ENCODE data around the gene LCE1B.

The LCE1B gene

DNA sequence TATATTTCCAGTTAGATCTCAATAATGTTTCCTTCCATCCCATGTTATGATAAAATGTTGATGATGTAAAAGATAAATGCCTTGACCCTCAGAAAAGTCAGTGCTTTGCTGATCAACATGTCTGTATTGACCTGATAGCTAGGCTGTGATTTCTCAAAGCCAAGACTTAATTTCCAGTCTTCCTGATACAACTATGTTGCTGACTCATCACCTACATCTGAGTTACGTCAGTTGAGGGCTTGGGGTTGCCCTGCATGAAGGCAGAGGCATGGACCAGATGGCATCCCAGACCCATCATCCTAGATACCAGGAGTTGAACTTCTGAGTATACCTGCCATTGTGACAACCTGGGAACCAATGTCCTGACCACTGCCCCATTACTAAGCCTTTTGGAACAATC lies 10.4 kb upstream of the LCE1B start:
- DNase-seq (ENCODE audit: low read depth in 1 of 2, low spot score in 1 of 2) = no peak
- TF ChIP-seq SPI1 (IDR thresholded peaks at IDR 0.05; ENCODE audit: borderline replicate concordance, low read depth) = no peak
- TF ChIP-seq, protein P1, sequence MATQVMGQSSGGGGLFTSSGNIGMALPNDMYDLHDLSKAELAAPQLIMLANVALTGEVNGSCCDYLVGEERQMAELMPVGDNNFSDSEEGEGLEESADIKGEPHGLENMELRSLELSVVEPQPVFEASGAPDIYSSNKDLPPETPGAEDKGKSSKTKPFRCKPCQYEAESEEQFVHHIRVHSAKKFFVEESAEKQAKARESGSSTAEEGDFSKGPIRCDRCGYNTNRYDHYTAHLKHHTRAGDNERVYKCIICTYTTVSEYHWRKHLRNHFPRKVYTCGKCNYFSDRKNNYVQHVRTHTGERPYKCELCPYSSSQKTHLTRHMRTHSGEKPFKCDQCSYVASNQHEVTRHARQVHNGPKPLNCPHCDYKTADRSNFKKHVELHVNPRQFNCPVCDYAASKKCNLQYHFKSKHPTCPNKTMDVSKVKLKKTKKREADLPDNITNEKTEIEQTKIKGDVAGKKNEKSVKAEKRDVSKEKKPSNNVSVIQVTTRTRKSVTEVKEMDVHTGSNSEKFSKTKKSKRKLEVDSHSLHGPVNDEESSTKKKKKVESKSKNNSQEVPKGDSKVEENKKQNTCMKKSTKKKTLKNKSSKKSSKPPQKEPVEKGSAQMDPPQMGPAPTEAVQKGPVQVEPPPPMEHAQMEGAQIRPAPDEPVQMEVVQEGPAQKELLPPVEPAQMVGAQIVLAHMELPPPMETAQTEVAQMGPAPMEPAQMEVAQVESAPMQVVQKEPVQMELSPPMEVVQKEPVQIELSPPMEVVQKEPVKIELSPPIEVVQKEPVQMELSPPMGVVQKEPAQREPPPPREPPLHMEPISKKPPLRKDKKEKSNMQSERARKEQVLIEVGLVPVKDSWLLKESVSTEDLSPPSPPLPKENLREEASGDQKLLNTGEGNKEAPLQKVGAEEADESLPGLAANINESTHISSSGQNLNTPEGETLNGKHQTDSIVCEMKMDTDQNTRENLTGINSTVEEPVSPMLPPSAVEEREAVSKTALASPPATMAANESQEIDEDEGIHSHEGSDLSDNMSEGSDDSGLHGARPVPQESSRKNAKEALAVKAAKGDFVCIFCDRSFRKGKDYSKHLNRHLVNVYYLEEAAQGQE (IDR thresholded peaks at IDR 0.05; ENCODE audit: insufficient replicate concordance, low read depth) = no peak
- TF ChIP-seq GABPA (IDR thresholded peaks at IDR 0.05; ENCODE audit: low read depth) = no peak
- TF ChIP-seq, protein P2, sequence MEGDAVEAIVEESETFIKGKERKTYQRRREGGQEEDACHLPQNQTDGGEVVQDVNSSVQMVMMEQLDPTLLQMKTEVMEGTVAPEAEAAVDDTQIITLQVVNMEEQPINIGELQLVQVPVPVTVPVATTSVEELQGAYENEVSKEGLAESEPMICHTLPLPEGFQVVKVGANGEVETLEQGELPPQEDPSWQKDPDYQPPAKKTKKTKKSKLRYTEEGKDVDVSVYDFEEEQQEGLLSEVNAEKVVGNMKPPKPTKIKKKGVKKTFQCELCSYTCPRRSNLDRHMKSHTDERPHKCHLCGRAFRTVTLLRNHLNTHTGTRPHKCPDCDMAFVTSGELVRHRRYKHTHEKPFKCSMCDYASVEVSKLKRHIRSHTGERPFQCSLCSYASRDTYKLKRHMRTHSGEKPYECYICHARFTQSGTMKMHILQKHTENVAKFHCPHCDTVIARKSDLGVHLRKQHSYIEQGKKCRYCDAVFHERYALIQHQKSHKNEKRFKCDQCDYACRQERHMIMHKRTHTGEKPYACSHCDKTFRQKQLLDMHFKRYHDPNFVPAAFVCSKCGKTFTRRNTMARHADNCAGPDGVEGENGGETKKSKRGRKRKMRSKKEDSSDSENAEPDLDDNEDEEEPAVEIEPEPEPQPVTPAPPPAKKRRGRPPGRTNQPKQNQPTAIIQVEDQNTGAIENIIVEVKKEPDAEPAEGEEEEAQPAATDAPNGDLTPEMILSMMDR (IDR thresholded peaks at IDR 0.05; ENCODE audit: insufficient read depth, low read length) = no peak
- TF ChIP-seq POLR2AphosphoS5 (IDR thresholded peaks at IDR 0.05; ENCODE audit: low read depth) = no peak

DNA sequence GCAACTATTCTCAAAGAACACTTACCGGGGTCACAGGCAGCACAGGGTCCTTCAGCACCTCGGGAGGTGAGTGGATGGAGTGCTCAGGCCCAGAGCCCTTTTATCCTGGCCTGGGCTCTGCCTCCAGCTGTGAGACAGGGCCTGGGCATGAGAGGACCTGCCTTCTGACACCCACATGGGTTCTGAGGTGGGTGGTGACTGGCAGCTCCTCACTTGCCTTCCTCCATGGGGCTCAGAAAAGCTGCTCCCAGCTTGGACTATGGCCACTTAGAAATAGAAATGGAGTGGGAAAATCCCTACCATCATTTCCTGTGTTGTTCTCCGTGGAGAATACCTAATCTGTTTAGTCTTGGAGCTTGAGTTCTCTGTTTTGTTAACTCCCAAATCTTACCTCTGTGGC lies 5.2 kb upstream of the LCE1B start, which contains the start of gene LCE1C:
TSS of gene LCE1C (minus strand) at position 76 of the 400 bp plus-strand sequence. CDS start 1,173 bp downstream, outside the sequence.
- no peaks in the 10 kb centered on the region for H3K27me3 ChIP-seq (ENCODE audit: insufficient read depth, poor library complexity, severe bottlenecking)
- no peak within 1 kb of the TSS for H3K27ac ChIP-seq (replicated peaks)
- TF ChIP-seq POLR2AphosphoS5 (IDR thresholded peaks at IDR 0.05; ENCODE audit: low read depth) = no peak
- TF ChIP-seq, protein P2 (IDR thresholded peaks at IDR 0.05; ENCODE audit: insufficient read depth, low read length) = no peak
- no peak for TF ChIP-seq SPI1 (IDR thresholded peaks at IDR 0.05; ENCODE audit: borderline replicate concordance, low read depth)
- no peak for TF ChIP-seq GABPA (IDR thresholded peaks at IDR 0.05; ENCODE audit: low read depth)
- TF ChIP-seq, protein P1 (IDR thresholded peaks at IDR 0.05; ENCODE audit: insufficient replicate concordance, low read depth) = no peak
- DNase-seq (ENCODE audit: low read depth in 1 of 2, low spot score in 1 of 2) = no peak
- no peak within 1 kb of the TSS for H3K4me3 ChIP-seq (replicated peaks; ENCODE audit: insufficient read depth, low read length)

More for the DNA sequence above, 10.4 kb upstream of the LCE1B start:
- H3K4me3 ChIP-seq (replicated peaks; ENCODE audit: insufficient read depth, low read length) = no peak overlapping the region
- no peak overlapping the region for H3K27ac ChIP-seq (replicated peaks)
- H3K27me3 ChIP-seq (ENCODE audit: insufficient read depth, poor library complexity, severe bottlenecking) = peaks cover 2% of the 10 kb centered on the region

DNA sequence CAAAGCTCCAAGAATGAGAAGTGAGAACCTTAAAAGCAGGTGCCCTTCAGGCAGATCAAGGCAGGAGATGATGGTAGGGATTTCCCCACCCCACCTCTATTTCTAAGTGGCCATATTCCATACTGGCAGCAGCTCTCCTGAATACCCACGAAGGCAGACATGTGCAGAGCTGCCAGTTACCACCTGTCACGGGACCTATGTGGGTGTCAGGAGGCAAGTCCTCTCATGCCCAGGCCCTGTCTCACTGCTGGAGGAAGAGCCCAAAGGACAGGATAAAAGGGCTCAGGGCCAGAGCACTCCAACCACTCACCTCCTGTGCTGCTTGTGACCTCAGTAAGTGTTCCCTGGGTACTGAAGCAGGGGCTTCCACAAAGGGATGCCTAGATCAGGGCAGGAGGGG lies 721 bp upstream of the LCE1B start:
- H3K27me3 ChIP-seq (ENCODE audit: insufficient read depth, poor library complexity, severe bottlenecking) = no peaks in the 10 kb centered on the region
- no peak overlapping the region for H3K27ac ChIP-seq (replicated peaks)
- no peak overlapping the region for H3K4me3 ChIP-seq (replicated peaks; ENCODE audit: insufficient read depth, low read length)
- TF ChIP-seq GABPA (IDR thresholded peaks at IDR 0.05; ENCODE audit: low read depth) = no peak
- TF ChIP-seq SPI1 (IDR thresholded peaks at IDR 0.05; ENCODE audit: borderline replicate concordance, low read depth) = no peak
- no peak for TF ChIP-seq POLR2AphosphoS5 (IDR thresholded peaks at IDR 0.05; ENCODE audit: low read depth)
- TF ChIP-seq, protein P2 (IDR thresholded peaks at IDR 0.05; ENCODE audit: insufficient read depth, low read length) = no peak
- TF ChIP-seq, protein P1 (IDR thresholded peaks at IDR 0.05; ENCODE audit: insufficient replicate concordance, low read depth) = no peak
- DNase-seq (ENCODE audit: low read depth in 1 of 2, low spot score in 1 of 2) = no peak
